ENCODE data around the gene PIAS4.

PIAS4 gene

DNA sequence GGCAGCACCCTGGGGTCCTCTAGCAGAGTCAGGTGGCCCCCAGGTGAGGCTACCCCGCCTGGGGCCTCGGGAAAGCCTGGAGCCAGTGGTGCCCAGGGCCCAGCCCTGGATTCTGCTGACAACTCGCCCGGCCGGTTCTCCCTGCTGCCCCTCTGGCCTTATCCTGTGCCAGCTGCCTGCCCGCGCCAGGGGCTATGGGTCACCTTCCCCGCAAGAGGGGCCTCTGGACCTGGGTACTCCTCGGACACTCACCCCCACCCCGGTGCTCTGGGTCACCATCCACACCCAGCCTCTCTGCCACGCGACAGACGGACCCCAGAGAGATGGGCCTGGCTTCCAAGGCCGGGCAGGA is 35.2 kb downstream of the PIAS4 start:
- no peak for DNase-seq (ENCODE audit: low spot score)

DNA sequence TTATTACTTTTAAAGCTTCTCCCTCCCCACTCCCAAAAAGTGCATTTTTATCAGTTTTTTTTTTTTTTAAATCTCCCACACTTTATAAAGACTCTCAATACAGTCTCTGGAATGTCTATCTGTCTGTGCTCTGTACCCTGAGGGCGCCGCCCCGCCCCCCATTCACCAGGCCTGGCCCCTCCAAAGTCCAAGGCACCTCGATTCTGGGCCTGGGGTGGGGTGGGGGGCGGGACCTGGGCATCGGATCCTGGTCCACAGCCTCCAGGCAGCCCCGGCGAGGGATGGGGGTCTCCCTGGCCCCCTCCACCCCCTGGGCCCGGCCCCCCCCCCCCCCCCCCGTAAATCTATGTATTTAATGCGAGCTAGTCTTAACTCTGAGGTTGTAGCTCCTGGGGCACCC is 35.9 kb downstream of the PIAS4 start:
- no peak for DNase-seq (ENCODE audit: low spot score)

DNA sequence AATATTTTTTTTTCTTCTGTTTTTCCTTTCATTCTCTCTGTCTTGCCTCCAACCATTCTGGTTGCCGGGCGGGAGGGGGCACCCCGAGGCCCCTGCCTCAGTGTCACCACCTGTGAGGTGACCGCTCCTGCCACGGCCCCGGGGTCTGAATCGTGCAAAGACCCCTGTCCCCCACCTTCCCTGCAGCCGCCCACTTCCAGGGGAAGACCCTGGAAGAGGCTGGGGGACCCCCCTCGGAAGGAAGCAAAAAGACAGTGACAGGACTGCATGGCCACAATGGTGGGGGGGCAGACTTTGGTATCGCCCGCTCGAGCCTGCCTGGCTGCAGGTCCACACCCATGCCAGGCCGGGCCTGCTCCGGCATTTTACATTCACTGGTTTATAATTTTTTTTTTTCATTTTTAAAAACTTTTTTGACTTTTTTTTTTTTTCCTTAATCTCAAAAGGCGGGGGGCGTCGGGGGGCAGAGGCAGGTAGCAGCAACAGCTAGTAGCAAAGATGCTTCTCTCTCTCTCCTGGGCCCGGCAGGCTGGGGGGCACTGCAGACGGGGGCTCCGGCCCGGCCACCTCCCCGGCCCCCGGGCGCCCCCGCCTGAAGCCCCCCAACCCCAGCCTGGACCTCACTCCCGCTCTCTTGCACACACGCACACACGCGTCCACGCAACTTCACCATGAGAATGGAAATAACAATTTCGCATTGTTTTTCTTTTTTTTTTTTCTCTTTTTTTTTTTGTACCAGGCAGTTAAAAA is 36.6 kb downstream of the PIAS4 start:
- no peak for DNase-seq (ENCODE audit: low spot score)

DNA sequence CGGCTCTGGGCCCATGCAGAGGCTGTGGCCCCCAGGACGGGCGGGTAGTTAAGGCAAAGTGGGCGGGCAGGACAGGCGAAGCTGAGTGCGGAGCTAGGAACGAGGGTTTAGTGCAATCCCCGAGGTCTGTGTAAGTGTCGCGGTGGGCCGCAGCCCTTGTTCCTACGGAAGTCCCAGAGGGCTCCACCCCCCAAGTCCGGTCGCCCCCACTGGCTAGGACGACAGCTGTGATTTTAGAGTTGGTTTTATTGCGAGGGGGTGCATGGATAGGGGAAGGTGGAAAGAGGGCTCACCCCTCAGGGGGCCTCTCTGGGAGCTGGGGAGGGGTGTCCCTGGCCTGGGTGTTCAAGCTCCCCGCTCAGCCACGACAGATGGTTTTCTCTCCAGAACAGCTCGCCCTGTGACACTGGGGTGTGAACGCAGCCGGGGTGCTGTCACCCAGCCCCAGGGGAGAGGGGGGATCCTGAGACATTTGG is 37.5 kb downstream of the PIAS4 start:
- no peak for DNase-seq (ENCODE audit: low spot score)

DNA sequence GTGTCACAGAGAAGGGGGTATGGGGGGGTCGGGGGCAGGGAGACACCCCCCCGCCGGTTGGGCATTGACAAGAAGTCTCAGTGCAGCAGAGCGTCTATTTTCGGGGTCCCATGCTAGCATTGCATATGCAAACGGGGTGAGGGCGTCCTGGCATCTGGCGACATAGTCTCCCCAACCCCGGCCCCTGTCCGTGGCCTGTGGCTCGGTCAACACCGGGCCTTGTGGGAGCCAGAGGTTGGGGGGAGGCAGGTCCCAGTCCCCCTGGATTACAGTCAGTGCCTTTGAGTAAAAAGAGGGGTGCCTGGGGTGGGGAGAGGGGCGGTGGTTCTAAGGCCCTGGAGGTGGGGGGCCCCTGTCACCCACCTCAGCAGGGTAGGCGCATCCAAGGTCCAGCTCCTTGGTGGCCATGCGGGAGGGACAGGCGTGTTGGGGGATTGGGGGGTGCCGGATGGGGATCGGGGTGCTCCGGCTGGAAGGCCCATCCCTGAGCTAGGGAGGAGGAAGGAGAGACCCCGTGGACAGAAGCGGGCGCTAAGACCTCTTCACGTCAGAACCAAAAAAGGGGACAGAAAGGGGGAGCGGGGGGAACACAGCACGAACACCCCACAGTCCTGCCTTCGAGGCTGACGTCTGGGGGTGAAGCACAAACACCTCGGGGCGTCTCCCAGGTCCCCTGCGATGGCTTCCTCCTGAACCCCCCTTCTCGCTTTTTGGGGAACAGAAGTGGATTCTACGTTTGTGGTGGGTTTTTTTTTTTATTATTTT is 38.2 kb downstream of the PIAS4 start:
- DNase-seq (ENCODE audit: low spot score): no peak

DNA sequence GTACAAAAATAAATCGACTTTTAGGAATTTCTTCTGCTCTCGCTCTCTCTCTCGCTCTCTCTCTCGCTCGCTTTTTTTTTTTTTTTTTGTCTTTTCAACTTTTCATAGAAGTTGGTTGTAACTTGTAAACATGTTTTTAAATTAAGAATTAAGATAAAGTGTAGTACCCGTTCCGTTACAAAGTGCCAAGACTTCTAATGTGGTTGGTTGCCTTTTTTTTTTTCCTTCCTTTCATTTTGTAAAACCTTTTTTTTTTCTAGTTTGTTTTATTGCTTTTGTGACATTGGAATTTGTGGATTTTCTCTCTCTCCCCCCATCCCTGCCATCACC is 38.8 kb downstream of the PIAS4 start:
- DNase-seq (ENCODE audit: low spot score): no peak

DNA sequence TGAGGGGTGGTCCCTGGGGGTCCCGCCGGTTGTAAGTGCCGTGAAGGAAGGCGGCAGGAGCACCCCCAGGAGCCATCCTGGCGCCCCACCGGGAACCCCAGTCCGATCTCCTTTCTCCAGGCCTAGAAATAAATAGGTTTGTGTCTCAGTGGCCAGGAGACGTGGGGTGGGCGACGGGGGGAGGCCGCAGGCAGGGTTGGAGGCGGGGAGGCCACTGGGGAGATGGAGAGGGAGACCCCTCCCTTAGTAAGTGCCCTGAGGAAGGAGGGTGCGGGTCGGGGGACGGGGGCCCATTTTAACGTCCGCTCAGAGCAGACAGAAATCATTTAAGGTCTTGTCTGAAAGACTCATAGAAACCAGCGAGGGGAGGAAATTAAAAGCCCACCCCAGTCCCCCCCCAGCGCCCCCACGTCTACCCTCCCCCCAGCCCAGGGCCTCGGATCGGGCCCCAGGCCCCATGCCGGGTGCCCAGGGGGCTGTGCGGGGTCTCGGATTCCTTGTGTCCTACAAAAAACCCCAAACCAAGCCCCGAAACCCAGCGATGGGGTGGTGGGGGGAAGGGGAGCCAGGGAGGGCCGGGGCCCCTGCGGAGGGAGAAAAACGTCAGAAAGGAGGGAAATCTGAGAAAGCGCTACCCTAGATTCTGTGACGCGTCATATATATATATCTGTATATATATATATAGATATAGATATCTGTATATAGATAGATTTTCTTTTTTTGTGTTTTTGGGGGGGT is 39.6 kb downstream of the PIAS4 start:
- no peak for DNase-seq (ENCODE audit: low spot score)

DNA sequence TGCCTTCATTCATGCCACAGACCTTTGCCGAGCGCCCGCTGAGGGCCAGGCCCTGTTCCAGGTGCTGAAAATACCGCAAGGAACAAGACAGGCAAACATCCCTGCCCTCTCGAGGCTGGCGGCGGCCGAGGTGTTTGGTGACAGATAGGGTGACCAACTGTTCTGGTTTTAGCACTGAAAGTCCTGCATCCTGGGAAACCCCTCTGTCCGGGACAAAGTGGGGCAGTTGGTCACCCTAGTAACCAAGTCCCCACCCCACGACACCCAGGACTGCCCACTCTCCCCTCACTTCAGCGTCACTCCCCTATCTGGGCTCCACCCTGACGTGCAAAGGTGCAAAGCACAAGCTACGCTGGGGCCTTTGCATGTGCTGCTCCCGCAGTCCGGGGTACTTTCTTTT is 41.9 kb downstream of the PIAS4 start:
- no peak for DNase-seq (ENCODE audit: low spot score)

DNA sequence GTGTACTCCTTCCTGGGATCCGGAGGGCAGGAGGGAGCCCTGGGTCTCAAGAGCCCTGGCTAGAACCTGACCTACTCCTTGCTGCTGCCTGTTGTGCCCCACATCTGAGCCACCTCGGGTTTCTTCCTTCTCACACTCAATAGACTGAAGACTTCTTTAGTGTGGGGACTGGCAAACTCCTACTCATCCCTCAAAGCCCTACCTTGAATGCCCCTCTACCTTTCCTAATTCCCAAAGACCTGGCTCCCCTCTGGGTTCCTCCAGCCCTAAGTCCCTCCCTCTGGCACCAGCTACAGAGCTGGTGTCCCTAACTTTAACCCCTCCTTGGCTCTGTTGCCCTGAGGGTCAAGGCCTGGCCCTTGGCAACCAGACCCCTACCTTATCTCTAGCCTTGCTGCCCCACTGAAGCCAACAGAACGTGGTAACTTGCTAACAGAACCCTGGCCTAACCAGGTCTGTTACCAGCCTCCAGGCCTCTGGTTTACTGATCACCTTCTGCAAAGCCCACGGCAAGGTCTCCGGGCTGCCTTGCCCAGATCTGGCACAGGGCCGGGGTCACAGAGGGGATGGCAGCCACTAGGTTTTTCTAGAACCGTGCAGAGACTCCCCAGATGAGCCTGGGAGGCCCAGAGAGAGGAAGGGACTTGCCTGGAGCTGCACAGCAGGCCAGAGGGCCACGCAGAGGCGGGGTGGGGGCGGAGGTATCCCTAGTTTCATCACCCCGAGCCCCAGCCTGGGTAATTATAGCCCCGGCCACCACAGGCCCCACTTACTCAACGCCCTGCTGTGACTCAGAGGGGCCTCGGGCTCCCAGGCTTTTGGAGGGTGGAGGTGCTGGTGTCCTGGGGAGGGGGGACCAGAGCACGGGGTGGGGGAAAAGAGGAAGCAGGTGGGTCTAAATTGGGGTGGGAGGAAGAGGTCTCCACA is 43.9 kb downstream of the PIAS4 start:
- DNase-seq (ENCODE audit: low spot score): no peak

DNA sequence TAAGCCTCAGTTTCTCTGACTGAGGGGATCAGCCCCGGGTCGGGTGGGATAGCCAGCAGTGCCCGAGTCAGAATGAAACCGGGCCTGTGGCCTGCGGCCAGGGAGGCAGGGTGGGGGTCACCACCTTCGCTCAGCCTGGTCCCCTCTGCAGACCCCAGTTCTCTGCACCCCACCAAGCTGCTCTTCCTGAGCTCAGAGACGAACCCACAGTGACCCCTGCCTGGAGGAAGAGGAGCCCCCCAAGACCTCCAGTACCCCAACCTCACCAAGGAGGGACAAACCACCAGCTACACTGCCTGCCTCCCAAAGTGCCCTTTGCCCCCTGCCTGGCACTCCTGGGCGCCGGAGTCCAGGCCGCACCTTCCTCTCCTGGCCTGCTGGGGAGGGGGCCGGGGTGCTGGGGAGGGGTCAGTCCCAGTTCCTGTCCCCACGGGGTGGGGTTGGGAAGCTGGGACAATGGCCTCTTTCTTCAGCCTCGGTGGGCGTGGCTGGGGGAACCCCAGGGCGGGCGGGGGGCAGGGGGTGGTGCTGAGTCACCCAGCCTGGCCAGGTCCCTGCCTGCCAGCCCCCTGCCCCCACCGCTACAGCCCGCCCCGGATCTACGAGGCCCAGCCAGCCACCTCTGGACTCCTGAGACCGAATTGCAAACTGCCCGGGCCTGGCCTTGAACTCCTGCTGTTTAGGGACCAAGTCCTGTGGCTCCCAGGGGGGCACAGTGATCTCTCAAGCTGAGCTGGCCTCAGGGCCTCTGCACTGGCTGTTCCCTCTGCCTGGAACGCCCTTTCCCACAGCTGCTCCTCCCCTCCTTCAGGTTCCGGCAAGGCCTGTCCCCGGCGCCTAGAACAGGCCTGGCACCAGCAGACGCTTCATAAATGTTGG is 44.8 kb downstream of the PIAS4 start:
- no peak for DNase-seq (ENCODE audit: low spot score)

DNA sequence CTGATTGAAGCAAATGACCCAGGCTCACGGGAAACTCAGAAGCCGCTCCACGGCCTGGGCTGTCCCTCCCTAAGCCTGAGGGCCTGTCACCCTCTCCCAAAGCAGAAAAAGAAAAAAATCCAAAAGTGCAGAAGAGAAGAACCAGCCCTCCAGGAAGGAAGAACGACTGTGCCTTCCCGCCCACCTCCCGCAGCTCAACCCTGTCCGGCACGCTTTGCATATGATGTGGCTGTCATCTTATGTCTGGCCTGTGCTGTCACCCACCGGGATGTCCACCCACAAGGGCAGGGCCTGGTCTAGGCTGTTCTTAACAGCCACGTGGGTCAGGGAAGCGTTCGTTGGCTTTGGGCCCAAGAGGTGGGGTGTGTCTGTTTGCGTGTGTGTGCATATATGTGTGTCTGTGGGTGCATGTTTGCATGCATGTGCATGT is 45.5 kb downstream of the PIAS4 start:
- no peak for DNase-seq (ENCODE audit: low spot score)

DNA sequence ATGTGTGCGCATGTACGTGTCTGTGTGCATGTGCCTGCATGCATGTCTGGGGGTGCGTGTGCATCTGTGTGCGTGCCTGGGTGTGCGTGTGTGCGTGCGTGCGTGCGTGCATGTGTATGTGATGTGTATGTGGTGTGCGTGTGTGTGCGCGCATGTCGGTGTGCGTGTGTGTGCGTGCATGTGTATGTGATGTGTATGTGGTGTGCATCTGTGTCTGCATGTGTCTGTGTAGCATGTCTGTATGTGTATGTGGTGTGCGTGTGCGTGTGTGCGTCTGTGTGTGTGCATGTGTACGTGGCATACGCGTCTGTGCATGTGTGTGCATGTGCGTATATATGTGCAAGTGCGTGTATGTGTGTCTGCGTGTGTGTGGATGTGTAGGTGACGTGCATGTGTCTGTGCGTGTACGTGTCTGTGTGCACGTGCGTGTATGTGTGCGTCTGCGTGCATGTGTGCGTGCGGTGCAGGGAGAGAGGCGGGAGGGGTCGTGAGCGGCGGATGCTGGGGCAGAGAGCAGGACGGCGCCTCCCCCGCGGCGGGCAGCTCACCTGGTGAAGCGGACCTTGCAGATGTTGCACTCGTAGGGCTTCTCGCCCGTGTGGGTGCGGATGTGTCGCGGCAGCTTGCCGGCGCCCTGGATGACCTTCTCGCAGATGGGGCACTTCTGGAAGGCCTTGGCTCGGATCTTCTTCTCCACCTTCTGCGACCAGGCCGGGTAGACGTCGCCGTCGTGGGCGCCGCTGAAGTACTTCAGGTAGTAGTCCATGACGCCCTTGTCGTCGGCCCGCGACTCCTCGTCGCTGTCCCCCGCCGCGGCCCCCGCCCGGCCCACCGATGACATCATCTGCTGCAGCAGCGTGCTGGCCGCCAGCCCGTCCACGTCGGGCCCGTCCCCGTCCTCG is 46.1 kb downstream of the PIAS4 start:
- no peak for DNase-seq (ENCODE audit: low spot score)

DNA sequence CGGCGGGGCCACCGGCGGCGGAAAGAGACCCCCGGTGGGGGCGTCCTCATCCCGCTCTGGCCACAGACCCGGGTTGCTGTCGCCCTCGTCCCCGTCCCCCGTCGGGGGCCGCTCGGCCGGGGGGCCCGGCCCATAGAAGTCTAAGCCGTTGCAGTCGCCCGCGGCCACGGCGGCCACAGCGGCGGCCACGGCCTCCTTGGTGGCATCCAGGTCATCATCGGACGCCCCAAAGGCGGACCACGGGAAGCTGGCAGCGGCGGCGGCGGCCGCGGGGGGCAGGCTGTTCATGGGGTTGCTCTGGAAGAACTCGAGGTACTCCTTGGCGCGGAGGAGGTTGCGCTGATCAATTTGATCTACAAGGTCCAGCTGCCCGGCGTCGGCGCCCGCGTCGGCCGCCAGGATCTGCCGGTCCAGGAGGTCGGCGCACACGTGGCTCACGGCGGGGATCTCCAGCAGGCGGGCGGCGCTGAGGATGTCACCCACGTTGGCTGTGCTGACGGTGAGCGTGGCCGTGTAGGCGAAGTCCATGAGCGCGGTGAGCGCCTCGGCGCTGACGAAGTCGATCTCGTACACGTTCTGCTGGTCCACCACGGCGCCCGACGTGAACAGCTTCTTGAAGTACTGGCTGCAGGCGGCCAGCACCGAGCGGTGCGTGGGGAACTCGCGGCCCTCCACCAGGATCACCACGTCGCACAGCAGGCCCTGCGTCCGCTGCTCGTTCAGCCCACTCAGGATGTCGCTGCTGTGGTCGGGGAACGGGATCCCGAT is 47.1 kb downstream of the PIAS4 start:
- DNase-seq (ENCODE audit: low spot score): no peak

DNA sequence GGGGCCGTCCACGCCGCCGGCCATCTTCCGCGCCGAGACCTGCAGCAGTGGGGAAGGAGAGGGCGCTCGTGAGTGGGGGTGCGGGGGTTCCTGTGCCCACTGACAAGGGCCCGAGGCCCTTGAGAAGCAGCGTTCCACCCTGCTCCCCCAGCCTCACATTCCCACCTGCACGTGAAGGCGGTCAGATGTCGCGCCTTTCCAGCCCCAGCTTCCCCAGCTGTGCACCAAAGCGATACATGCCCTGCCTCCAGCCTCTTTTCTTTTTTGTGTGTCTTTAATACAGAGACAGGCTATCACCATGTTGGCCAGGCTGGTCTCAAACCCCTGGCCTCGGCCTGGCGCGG is 47.6 kb downstream of the PIAS4 start:
- DNase-seq (ENCODE audit: low spot score): no peak

DNA sequence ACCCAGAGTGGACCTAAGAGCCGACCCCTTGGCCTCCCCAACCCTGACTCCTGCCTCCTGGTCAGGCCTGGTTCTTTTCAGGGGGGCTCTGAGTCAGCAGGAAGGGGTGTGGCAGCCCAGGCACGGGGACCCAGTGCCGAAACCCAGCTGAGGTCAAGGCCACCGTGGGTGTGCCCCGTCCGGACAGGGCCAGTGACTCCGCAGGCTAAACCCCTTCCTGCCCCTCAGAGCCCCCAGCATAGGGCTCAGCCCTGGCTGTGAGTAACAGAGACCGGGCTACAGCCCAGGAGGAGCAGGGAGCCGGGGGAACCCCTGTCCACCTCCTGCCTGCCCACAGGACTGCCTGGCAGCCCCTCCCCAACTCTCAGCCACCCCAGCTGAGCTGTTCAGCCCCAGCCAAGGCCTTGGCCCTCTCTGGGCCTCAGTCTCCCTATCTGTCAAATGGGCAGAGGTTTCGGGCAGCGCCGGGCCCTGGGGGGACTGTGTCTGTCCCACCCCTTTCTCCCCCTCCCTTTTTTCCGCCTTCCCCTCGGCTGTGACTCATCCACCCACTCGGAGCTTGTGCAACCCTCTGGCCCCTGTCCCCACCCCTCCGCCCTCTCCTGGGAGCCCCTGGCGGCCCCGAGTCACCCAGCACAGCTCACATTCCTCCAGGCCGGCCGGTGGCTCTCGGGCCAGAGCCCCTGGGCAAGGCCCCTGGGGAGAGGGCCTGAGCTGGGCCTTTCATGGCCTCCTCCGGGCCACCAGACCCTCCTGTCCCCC is 50.6 kb downstream of the PIAS4 start:
- DNase-seq (ENCODE audit: low spot score): no peak

DNA sequence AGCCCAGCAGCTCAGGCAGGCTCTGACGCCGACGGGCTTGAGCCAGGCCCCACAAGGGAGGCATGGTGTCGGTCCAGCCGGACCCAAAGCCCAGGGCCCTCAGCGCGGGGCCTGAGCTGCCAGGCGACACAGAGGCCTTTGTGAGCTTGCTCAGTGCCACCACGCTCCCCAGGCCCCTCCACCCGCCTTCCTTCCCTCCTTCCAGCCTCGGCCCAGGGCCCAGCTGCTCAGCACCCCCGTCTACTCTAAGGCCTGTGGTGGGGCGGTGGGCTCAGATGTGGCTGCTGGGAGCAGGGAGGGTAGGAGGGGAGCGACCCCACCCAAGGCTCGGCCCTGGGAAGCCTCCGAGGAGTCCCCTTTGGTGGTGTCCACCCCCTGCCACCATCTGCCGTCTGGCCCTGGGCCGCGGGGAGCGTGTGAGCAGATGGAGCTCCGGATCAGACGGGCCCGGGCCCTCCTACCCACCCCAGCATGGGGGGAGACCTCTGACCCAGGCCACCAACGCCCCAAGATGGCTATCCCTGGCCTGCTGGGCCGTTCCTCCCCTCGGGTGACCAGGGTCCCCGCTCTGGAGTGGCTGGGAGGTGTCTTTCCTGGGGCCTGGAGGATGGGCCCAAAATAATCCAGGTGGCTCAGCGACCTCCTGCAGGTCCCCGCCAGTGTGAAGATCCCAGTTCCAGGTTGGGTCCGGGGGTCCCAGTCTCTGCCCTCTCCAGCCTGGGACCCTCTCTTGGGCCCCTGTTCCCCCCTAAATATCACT is 51.3 kb downstream of the PIAS4 start:
- DNase-seq (ENCODE audit: low spot score): no peak

DNA sequence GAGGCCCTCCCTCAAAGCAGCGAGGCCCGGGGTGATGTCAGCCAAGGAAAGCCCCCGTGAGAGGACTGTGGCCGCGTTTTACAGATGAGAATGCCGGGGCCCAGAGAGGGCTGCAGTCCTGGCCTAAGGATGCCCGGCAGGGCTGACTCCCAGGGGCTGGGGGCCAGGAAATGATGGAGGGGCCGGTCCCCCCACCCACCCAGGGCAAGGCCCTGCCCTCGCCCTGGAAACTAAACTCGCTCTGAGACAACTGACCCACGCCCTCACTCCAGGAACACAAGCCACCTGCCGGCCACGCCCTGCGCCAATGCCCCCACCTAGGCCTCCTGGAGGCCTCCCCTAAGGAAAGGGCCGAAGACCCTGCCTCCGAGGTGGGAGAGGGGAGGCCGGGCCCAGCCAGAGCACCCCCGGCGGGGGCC is 51.9 kb downstream of the PIAS4 start:
- DNase-seq (ENCODE audit: low spot score): no peak
